Vagina (tissue), 2 donors: ENCODE data around the gene TMEM98.

ENCODE experiments used
- POLR2A ChIP-seq, 2 donors: fragments of 450-650 bp; IDR thresholded peaks; one replicate each; pipeline ENCODE4 v1.6.1; 2017; ENCODE audit warnings: antibody characterized with exemption in 2 of 2, mild to moderate bottlenecking in 2 of 2, moderate library complexity in 2 of 2
- POLR2AphosphoS5 ChIP-seq, 2 donors: sonication (generic); formaldehyde crosslinking; IDR thresholded peaks; one replicate each; pipeline ENCODE4 v1.9.0; 2017; ENCODE audit warnings: antibody characterized with exemption in 2 of 2, mild to moderate bottlenecking in 2 of 2, low read depth in 1 of 2; ENCODE audit not compliant: insufficient read depth in 1 of 2
- TF ChIP-seq, protein P1 (sequence below), 3 experiments: fragments of 450-650 bp in 2 of 3; fragments of 200-600 bp in 1 of 3; sonication (generic) in 1 of 3; IDR thresholded peaks; one replicate each; pipeline ENCODE4 v1.5.1; 2017 to 2019; ENCODE audit warnings: antibody characterized with exemption in 3 of 3, mild to moderate bottlenecking in 2 of 3, moderate library complexity in 2 of 3

DNA sequence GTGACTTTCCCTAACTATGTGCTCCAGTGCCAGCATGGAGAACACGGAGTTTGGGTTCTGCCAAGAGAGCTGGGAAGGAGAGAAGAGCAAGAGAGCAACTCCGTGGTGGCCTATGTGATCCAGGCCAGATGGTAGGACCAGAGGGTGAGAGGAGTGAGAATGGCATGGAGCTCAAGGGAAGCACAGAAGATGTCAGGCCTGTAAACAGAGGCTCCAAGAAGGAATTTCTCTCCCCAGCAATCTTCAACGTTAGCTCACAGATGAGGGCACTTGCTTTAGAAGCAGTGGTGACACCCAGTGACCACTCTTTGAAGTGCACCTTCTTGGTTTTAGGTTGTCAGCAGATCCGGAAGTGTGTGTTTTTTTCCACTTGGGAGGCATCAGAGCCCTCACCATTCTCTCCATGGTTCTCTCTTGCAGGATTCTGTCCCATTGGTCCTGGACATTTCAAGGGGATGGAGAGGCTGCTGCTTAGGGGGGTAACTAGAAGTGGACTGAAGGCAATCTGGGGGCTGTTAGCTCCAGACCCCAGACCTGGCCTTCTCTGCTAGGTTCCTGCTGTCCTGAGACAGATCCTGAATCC, 18.1 kb upstream of the TMEM98 start:
- TF ChIP-seq, protein P1, sequence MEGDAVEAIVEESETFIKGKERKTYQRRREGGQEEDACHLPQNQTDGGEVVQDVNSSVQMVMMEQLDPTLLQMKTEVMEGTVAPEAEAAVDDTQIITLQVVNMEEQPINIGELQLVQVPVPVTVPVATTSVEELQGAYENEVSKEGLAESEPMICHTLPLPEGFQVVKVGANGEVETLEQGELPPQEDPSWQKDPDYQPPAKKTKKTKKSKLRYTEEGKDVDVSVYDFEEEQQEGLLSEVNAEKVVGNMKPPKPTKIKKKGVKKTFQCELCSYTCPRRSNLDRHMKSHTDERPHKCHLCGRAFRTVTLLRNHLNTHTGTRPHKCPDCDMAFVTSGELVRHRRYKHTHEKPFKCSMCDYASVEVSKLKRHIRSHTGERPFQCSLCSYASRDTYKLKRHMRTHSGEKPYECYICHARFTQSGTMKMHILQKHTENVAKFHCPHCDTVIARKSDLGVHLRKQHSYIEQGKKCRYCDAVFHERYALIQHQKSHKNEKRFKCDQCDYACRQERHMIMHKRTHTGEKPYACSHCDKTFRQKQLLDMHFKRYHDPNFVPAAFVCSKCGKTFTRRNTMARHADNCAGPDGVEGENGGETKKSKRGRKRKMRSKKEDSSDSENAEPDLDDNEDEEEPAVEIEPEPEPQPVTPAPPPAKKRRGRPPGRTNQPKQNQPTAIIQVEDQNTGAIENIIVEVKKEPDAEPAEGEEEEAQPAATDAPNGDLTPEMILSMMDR (IDR thresholded peaks at IDR 0.05), result peak; percentile 50 to 53 (median 53)
- TF ChIP-seq POLR2AphosphoS5 (IDR thresholded peaks at IDR 0.05; ENCODE audit: insufficient read depth in 1 of 2, low read depth in 1 of 2), result peak in 1 of 2 donors; percentile 30
- TF ChIP-seq POLR2A (IDR thresholded peaks at IDR 0.05), result no peak
